Effector memory CD4-positive, alpha-beta T cell (primary cell): ENCODE measurements around the gene TRIM71.

Source experiments
- DNase-seq, 3 donors: peaks; one replicate each; pipeline ENCODE4 v3.0.0-alpha.2; 2020
- H3K27ac ChIP-seq: 2 replicates; pipeline ENCODE4 v1.7.0; 2013; ENCODE audit warnings: mild to moderate bottlenecking, low read length, moderate library complexity; ENCODE audit not compliant: insufficient read depth, poor library complexity, severe bottlenecking
- H3K27me3 ChIP-seq: replicated peaks from 2 replicates; pipeline ENCODE4 v1.7.0; 2013; ENCODE audit warnings: mild to moderate bottlenecking, low read length; ENCODE audit not compliant: insufficient read depth, control insufficient read depth, poor library complexity, severe bottlenecking
- H3K36me3 ChIP-seq: 2 replicates; pipeline ENCODE4 v1.7.0; 2013; ENCODE audit warnings: mild to moderate bottlenecking, low read length, moderate library complexity; ENCODE audit not compliant: control insufficient read depth, insufficient read depth
- H3K4me1 ChIP-seq: 2 replicates; pipeline ENCODE4 v1.7.0; 2013; ENCODE audit warnings: low read length, mild to moderate bottlenecking; ENCODE audit not compliant: control insufficient read depth, insufficient read depth, poor library complexity, severe bottlenecking
- H3K4me3 ChIP-seq: 2 replicates; pipeline ENCODE4 v1.7.0; 2013; ENCODE audit warnings: low read length, low read depth, mild to moderate bottlenecking; ENCODE audit not compliant: insufficient read depth, poor library complexity, severe bottlenecking
- H3K9me3 ChIP-seq: 2 replicates; pipeline ENCODE4 v1.7.0; 2013; ENCODE audit warnings: mild to moderate bottlenecking, low read length, moderate library complexity; ENCODE audit not compliant: control insufficient read depth

TRIM71 gene

DNA sequence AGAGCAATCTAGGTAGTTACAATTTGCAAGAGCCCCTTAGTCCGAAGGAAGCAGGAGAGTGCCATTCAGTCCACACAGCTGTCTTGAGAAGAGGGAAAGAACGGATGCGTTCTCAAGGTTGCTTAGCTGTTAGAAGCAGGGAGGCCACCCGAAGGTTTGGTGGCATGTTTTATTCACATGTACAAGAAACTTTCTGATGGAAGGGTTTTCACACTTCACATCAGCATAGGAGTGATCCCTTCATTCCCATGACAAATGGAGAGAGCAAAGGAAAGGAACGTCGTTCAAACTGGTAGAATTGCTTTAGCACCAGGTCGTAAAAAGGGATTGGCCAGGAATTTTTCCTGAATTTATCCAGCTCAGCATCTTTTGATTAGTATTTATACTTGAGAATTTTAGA lies 53.5 kb downstream of the TRIM71 start:
- no peak for DNase-seq
- H3K36me3 ChIP-seq: no peaks in the 10 kb centered on the region
- no peaks in the 10 kb centered on the region for H3K27me3 ChIP-seq
- H3K9me3 ChIP-seq: no peaks in the 10 kb centered on the region
- no peak overlapping the region for H3K4me3 ChIP-seq
- no peak overlapping the region for H3K27ac ChIP-seq
- no peaks in the 10 kb centered on the region for H3K4me1 ChIP-seq

DNA sequence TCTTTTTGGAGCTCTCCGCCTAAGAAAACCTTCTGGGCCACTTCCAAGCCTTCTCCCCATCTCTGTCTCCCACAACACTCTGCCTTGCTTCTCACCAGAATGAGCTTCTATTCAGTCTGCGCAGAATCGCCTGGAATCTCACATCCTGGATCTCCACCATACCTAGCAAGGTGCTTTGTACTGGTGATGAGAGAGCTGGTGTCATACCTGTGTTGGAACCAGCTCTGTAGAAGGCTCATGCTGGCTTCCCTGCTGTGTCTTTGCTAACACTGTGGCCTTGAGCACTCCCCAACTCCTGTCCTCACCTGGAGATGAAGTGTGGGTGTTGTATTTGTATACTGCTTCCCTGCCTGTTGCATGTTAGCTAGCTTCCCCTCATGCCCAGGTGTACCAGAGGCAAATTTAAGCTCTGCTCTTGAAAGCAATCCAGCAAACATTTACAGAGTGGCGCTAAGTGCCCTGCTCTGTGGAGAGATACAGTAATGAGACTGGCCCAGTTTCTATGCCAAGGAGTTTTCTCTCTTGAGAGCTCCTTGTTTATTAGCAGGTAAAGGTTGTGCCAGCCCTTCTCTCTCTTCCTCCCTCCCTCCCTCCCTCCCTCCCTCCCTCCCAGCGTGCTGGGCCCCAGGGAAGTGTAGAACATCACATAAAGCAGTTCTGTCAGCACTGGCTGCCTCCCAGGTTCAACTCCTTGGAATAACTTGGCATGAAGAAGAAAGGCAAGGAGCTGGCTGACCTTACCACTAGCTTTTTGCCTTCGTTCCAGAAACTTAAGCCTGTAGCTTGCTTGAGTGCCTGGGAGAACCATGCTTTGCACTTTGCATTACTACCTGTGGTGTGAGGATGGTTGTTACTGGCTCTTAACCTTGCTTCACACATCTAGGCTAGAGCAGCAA lies 54.9 kb downstream of the TRIM71 start:
- H3K27ac ChIP-seq: no peak overlapping the region
- DNase-seq: no peak
- H3K36me3 ChIP-seq: no peaks in the 10 kb centered on the region
- H3K27me3 ChIP-seq: no peaks in the 10 kb centered on the region
- H3K4me3 ChIP-seq: no peak overlapping the region
- no peaks in the 10 kb centered on the region for H3K9me3 ChIP-seq
- H3K4me1 ChIP-seq: no peaks in the 10 kb centered on the region

DNA sequence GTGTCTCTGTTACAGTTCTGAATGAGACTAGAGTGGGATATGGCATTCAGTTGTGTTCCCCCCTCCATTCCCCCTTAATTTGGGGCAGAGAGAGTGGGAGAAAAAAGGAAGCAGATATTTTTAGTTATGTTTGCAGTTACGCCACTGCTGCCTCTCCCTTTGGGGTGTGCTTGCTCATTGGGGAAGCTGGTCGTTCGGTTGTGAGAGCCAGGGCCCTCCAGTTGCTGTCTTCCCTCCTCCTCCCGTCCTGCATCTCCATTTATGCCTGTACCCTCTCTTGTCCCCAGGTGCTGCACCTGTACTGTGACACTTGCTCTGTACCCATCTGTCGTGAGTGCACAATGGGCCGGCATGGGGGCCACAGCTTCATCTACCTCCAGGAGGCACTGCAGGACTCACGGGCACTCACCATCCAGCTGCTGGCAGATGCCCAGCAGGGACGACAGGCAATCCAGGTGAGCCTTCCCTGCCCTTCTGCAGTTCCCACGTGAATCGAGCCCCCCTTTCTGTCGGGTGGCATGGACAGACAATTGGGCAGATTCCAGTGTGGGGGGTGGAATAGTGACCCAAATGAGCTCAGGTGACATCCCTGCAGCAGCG lies 55.8 kb downstream of the TRIM71 start:
- Histone ChIP-seq H3K27ac (no peak overlapping the region), H3K9me3 (no peaks in the 10 kb centered on the region), H3K36me3 (no peaks in the 10 kb centered on the region), H3K4me3 (no peak overlapping the region), H3K4me1 (no peaks in the 10 kb centered on the region), H3K27me3 (no peaks in the 10 kb centered on the region)
- no peak for DNase-seq

DNA sequence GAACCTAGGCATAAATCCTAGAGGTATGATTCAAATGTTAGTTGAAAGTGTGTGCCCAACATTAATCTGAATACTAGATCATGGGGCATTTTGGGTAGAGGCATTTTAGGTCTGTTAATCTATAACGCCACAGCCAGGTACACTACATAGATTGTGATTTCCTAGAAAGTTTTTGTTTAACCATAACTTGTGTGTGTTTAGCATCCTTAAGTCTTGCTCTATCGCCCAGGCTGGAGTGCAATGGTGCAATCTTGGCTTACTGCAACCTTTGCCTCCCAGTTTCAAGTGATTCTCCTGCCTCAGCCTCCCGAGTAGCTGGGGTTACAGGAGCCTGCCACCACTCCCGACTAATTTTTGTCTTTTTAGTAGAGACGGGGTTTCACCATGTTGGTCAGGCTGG lies 59.1 kb downstream of the TRIM71 start:
- H3K27ac ChIP-seq: no peak overlapping the region
- no peaks in the 10 kb centered on the region for H3K27me3 ChIP-seq
- no peaks in the 10 kb centered on the region for H3K4me1 ChIP-seq
- H3K4me3 ChIP-seq: no peak overlapping the region
- no peaks in the 10 kb centered on the region for H3K9me3 ChIP-seq
- no peak for DNase-seq
- no peaks in the 10 kb centered on the region for H3K36me3 ChIP-seq

DNA sequence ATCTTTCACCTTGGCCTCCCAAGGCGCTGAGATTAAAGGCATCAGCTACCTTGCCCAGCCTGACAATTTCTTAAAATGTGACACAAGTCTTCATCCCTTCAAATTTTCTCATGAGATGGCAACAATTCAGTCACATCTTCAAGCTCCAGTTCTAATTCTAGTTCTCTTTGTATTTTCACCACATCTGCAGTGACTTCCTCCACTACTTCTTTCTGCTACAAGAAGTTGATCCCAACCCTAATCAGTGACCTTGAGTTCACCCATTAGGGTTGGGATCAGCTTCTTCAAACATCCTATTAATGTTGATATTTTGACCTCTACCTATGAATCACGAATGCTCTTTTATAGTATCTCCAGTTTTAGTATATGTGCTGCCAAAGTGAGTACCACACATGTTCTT lies 59.8 kb downstream of the TRIM71 start:
- no peak for DNase-seq
- Histone ChIP-seq H3K4me1 (no peaks in the 10 kb centered on the region), H3K27ac (no peak overlapping the region), H3K9me3 (no peaks in the 10 kb centered on the region), H3K4me3 (no peak overlapping the region), H3K27me3 (no peaks in the 10 kb centered on the region), H3K36me3 (no peaks in the 10 kb centered on the region)

DNA sequence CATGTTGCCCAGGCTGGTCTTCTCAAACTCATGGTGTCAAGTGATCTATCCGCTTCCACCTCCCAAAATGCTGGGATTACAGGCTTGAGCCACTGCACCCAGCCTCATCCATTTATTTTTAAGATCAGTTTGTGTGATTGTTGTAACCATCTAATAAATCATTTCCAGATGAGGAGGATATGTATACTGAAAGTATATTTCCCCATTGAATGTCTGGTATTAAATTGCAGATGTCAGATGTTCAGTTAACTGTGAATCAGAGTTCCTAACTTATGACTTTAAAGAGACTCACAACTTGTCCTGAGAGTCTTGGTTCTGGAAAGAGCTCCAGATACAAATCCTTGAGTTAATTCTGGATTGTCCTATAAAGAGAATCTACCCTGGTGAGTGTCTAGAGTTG lies 62.4 kb downstream of the TRIM71 start:
- no peaks in the 10 kb centered on the region for H3K27me3 ChIP-seq
- H3K36me3 ChIP-seq: no peaks in the 10 kb centered on the region
- H3K9me3 ChIP-seq: no peaks in the 10 kb centered on the region
- no peak overlapping the region for H3K27ac ChIP-seq
- no peak overlapping the region for H3K4me3 ChIP-seq
- DNase-seq: no peak
- no peaks in the 10 kb centered on the region for H3K4me1 ChIP-seq

DNA sequence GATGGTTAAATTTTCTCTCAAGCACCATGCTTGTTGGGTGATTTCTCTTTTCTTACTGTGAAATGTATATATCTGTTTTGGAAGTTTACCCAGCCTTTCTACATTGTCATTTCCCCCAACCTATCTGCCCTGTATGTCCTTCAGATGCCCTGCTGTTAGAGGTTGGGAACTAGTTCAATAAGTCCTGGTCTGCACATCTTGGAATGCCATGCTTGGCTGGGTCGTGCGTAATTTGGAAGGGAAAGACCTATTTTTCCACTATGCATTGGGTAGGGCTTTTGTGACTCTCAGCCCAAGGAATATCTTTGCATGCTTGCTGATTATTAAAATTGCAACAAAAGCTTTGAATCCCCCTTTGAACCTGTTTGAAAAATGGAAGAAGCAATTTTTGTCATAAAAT lies 63.8 kb downstream of the TRIM71 start:
- H3K27ac ChIP-seq: no peak overlapping the region
- H3K9me3 ChIP-seq: no peaks in the 10 kb centered on the region
- DNase-seq: no peak
- no peak overlapping the region for H3K4me3 ChIP-seq
- no peaks in the 10 kb centered on the region for H3K27me3 ChIP-seq
- no peaks in the 10 kb centered on the region for H3K4me1 ChIP-seq
- H3K36me3 ChIP-seq: no peaks in the 10 kb centered on the region

DNA sequence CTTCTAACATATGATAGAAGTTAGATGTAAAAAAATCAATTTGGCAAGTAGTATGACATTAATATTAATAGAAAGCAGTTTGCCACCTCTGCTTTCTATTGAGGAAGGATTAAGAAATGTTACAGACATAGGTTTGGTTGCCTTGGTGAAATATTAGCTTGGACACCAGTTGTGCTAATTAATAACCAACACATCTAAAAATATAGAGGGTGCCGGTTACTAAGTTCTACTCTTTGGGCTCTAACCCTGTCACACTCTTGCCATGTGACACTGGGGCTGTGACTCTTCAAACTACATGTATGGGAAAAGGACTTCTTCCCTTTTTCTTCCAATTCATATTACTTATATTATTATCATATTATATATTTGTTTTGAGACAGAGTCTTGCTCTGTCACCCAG lies 64.4 kb downstream of the TRIM71 start:
- Histone ChIP-seq H3K27ac (no peak overlapping the region), H3K9me3 (no peaks in the 10 kb centered on the region), H3K27me3 (no peaks in the 10 kb centered on the region), H3K36me3 (no peaks in the 10 kb centered on the region), H3K4me3 (no peak overlapping the region), H3K4me1 (no peaks in the 10 kb centered on the region)
- no peak for DNase-seq

DNA sequence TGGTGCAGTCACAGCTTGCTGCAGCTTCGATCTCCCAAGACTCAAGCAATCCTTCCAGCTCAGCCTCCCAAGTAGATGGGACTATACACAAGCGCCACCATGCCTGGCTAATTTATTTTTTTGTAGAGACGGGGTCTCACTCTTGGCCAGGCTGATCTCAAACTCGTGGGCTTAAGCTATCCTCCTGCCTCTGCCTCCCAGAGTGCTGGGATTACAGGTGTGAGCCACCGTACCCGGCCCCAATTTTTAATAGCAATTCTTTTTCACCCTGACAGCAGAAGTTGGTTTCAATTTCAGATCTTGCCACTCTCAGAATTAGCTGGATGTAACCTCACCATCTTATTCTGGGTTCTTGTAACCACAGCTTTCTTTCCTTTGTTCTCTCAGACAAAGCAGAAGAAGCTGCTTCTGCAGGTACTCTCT lies 64.8 kb downstream of the TRIM71 start:
- H3K4me3 ChIP-seq: no peak overlapping the region
- H3K4me1 ChIP-seq: no peaks in the 10 kb centered on the region
- no peaks in the 10 kb centered on the region for H3K9me3 ChIP-seq
- no peaks in the 10 kb centered on the region for H3K27me3 ChIP-seq
- no peak for DNase-seq
- H3K36me3 ChIP-seq: no peaks in the 10 kb centered on the region
- H3K27ac ChIP-seq: no peak overlapping the region

DNA sequence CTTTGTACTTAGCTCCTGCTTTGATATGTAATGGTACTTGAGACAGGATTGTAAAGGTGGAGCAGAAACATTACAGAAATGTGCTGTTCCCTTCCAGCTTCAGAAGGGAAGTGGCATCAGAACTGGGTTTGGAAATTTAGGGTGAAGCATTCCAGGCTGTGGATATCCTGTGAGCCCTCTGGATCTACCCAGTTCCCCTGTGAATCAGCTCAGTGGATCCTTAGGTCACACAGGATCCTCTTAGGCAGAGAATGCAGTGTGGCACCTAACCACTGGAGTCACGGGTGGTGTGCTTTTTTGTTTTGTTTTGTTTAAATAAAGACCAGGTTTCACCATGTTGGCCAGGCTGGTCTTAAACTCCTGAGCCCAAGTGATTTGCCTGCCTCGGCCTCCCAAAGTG lies 66.0 kb downstream of the TRIM71 start:
- H3K9me3 ChIP-seq: no peaks in the 10 kb centered on the region
- H3K27me3 ChIP-seq: no peaks in the 10 kb centered on the region
- DNase-seq: no peak
- no peaks in the 10 kb centered on the region for H3K36me3 ChIP-seq
- H3K4me3 ChIP-seq: no peak overlapping the region
- H3K27ac ChIP-seq: no peak overlapping the region
- H3K4me1 ChIP-seq: no peaks in the 10 kb centered on the region
